NCI-H146 treated with DMSO at 0.1 percent for 48 hours (cell line): ENCODE data around the gene NUTM1.
A peak's percentile ranks its signal among the peaks of the same experiment; 100 is the strongest.
"Not testable (repeated sequence)": the region's sequence is repeated elsewhere in the genome, so short reads cannot be mapped to it uniquely, and the experiment has no call there.

Experiments used
- DNase-seq: peaks from one replicate; lab custom pipeline; 2025; ENCODE audit not compliant: unreplicated experiment; lab: John Stamatoyannopoulos, UW

NUTM1 gene

DNA sequence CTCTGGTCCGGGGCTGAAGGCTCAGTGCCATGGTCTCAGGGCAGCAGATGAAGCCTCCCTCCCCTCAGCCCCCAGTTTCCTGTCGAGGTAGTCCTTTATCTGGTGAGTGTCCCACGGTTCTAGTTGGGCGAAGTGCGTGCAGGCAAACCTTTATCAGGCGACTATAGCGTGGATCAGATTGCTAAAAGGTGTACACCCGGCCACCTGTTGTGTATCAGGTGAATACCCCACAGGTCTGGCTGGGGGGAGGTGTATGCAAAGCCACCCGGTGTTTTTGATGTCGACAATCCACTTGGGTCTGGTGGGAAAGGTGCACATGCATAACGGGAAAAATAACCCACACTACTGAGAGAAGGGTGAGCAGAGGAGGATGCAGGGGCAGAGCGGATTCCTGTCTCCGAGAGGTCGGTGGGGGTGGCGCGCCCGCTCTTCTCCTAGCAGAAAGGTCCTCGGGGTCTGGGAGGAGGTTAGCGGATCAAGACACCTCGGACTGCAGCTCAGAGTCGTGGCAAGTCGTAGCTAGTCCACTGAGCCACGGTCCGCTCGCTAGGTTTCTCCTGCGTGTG is 6.0 kb upstream of the NUTM1 start:
- peak; percentile 13 for DNase-seq

DNA sequence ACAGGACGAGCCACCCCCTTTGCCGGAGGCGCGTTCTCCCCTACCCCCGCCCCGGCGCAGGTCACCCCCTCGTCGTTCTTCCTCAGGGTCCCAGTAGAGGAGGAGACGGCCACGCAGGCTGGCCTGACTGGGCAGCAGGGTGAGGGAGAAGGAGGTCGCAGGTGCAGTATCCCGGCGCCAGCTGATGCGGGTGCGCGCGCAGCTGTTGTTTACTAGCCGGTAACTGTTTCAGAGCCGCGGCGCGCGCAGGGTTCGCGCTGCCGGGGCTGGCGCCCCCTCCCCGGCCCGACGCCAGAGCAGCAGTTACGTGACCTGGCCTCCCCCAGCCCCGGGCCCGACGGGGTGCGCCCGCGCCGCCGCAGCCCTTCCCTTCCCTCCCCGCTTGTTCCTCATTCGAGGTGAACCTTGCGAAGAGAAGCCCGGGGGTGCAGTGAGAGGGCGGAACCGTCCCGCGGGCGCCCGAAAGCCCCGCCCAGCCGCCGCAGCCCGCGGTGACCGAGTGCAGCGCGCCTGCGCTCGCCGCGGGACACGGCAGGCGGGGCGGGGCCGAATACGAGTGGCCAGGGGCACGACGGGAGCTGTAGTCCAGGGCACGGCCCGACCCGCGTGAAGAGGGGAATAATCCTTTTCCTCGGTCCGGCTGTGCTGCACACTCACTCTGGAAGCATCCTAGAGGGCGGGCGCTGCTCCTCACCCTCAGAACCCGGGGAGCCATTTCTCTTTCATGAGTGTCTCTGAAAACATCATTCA is 5.4 kb upstream of the NUTM1 start, which contains the start of gene SLC12A6:
TSS of gene SLC12A6 (minus strand) at position 225 of the 750 bp plus-strand sequence. CDS start 1,101 bp downstream, outside the sequence.
- peak; percentile 58 for DNase-seq

DNA sequence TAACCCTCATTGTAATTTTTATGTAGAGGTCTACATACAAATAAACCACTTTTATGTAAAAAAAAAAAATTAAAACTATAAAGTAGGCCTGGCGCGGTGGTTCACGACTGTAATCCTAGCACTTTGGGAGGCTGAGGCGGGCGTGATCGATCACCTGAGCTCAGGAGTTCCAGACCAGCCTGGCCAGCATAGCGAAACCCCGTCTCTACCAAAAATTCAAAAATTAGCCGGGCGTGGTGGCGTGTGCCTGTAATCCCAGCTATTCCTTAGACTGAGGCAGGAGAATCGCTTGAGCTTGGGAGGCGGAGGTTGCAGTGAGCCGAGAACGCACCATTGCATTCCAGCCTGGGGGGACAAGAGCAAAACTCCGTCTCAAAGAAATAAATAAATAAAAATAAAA is 4.8 kb upstream of the NUTM1 start:
- DNase-seq = no peak

DNA sequence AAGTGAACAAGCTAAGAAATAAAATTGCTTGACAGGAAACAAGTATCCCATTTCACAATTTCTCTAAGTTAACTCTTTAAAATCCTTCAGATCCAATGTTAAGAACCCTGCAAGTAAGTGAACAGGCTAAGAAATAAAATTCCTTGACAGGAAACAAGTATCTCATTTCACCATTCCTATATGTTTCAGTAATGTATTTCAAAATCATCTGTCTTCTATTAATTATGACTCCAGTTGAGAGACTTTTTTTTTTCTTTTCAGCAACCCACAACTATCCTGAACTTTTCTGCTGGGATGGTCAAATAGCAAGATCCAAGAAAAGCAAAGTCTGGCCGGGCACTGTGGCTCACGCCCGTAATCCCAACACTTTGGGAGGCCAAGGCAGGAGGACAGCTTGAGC is 3.2 kb upstream of the NUTM1 start:
- DNase-seq = no peak

DNA sequence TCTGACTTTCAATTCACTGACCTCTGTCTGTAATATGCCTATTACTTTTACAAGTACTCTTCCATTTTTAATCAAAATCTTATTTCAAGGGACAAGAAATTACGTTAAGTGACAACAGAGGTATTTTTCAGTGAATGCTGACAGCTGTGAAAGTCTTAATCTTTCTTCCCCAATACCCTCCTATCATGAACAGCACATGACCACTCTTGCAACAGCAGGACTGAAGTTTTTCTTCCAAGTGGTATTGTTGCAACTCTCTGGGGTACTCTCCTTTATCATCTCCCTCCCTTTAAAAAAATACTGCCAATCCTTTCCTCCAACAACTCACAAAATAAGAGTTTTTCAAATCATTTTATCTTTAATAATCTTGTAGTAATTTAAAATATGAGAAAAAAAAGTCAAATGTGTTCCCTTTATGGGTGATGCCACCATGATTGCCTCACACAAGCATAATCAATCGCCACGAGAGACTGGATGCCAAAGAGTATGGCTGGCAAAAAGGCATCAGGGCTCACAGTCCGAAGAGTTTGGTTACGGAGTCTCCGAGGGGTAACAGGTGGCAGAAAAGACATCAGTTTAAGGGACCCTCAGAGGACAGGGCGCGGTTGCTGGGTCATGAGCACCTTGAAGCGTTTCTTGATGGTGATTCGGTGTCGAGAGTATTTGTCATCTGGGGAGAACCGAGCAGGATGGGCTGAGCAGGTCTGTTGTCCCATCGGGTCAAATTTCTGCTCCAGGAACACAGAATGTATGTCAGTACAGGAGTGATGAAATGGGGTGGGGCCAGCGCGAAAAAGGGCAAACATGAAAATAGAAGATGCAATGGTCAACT is 1.5 kb upstream of the NUTM1 start:
- DNase-seq = no peak

DNA sequence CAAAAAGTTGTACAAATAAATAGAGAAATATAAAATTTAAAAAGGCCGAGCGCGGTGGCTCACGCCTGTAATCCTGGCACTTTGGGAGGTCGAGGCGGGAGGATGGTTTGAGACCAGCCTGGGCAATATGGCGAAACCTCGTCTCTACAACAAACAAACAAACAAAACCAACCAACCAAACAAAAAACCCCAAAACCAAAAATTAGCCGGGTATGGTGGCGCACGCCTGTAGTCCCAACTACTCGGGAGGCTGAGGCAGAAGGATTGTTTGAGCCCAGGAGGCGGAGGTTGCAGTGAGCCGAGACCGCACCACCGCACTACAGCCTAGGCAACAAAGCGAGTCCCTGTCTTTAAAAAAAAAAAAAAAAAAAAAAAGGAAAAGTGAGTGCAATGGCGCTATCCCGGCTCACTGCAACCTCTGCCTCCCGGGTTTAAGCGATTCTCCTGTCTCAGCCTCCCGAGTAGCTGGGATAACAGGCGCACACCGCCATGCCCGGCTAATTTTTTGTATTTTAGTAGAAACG is 840 bp upstream of the NUTM1 start:
- DNase-seq = not testable (repeated sequence)

DNA sequence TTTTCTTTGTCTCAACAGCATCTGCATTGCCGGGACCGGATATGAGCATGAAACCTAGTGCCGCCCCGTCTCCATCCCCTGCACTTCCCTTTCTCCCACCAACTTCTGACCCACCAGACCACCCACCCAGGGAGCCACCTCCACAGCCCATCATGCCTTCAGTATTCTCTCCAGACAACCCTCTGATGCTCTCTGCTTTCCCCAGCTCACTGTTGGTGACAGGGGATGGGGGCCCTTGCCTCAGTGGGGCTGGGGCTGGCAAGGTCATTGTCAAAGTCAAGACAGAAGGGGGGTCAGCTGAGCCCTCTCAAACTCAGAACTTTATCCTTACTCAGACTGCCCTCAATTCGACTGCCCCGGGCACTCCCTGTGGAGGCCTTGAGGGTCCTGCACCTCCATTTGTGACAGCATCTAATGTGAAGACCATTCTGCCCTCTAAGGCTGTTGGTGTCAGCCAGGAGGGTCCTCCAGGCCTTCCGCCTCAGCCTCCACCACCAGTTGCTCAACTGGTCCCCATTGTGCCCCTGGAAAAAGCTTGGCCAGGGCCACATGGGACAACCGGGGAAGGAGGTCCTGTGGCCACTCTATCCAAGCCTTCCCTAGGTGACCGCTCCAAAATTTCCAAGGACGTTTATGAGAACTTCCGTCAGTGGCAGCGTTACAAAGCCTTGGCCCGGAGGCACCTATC is 5.0 kb downstream of the NUTM1 start:
- no peak for DNase-seq

DNA sequence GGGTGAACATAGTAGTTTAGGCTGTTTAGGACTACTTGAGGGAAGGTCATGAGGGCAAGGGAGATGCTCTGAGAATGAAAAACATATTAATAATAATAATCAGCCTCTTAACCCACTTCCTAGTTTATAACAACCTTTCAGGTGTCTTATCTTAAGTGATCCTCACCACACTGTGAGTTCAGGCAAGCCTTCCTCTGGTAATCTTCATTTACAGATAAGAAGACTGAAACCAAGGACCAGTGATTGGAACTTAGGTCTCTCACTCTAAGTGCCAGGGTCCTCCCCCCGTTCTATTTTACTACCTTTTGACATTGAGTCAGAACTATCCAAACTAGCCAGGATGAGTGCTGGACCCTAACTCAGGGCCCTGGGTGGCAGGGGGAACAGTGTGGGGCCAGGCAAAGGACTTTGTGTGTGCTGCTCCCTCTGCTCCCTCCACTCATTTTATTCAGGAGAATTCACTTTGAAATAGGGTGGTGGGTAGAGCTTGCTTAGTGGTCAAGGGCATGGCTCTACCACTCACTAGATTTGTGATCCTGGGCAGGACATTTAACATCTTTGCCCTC is 5.7 kb downstream of the NUTM1 start:
- no peak for DNase-seq

DNA sequence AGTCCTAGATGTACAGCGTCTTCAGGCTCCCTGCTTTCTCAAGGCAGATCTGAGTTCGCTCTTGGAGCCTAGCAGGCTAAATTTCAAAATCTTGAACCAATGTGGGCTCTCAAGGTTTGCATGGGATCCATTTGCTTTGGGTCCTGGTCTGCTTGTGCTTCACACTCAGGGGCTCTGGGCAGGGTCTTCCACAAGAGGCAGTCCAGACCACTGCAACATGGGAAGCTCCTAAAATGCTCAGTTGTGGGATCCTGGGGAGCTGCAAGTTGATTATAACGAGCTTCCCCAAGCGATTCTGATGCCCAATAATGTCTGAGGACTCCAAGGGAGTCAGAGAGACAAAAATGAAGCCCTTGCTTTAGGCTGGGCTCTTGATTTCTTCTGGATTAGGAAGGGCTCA is 6.7 kb downstream of the NUTM1 start:
- DNase-seq = no peak

DNA sequence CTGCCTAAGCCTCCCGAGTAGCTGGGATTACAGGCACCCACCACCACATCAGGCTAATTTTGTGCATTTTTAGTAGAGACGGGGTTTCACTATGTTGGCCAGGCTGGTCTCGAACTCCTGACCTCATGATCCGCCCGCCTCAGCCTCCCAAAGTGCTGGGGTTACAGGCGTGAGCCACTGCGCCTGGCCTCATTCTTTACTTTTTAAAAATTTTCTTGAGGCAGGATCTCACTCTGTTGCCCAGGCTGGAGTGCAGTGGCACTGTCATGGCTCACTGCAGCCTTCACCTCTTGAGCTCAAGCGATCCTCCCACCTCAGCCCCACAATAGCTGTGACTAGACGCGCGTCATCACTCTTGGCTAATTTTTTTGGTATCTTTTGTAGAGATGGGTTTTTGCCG is 9.9 kb downstream of the NUTM1 start:
- not testable (repeated sequence) for DNase-seq

DNA sequence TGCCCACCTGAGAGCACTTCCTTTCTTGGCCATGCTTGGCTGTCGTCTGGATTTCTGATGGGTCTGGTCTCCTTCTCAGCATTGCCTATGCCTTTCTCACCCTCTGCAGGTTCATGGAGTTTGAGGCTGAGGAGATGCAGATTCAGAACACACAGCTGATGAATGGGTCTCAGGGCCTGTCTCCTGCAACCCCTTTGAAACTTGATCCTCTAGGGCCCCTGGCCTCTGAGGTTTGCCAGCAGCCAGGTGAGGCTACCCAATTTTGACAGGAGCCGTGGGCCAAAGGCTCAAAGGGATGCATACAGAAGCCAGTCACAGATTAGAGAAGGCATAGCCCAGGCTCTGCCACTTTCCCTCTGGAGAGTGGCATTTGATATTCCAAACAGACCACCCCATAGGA is 10.5 kb downstream of the NUTM1 start:
- no peak for DNase-seq

DNA sequence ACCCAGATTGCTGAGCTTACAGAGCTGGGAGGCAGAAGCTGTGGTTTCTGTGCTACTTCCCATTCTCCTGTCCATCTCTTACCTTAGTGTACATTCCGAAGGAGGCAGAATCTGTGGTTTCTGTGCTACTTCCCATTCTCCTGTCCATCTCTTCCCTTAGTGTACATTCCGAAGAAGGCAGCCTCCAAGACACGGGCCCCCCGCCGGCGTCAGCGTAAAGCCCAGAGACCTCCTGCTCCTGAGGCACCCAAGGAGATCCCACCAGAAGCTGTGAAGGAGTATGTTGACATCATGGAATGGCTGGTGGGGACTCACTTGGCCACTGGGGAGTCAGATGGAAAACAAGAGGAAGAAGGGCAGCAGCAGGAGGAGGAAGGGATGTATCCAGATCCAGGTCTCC is 11.2 kb downstream of the NUTM1 start:
- DNase-seq = no peak

DNA sequence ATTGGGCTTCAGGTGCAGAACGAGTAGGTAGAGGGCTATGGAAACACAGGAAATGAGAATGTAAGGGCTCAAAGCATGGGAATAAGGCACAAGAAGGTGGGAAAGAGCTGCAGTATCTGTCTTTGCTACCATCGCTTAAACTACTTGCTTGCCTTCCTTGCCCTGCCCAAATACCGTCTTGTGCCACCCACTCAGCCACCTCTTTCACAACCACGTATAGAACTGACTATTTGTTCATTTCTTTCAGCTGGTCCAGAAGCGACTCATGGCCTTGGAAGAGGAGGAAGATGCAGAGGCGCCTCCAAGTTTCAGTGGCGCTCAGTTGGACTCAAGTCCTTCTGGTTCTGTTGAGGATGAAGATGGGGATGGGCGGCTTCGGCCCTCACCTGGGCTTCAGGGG is 12.1 kb downstream of the NUTM1 start:
- DNase-seq = no peak

DNA sequence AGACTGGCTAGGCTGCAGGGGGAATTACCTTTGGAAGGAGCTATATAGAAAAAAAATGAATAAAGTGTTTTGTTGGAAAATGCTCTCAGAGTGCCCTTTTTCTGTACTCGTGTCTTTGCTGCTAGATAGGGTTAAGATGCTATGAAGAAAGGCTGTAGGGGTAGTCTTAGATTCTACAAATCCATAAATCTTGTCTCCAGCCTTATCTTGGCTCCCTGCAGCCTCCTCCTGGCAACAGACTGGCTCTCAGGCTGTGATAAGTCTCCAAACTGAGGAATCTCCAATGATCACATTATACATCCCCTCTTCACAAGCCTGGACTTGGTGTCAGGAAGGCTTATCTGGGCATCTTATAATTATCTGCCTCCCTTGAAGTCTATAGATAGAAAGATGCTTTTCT is 14.5 kb downstream of the NUTM1 start:
- DNase-seq = no peak

DNA sequence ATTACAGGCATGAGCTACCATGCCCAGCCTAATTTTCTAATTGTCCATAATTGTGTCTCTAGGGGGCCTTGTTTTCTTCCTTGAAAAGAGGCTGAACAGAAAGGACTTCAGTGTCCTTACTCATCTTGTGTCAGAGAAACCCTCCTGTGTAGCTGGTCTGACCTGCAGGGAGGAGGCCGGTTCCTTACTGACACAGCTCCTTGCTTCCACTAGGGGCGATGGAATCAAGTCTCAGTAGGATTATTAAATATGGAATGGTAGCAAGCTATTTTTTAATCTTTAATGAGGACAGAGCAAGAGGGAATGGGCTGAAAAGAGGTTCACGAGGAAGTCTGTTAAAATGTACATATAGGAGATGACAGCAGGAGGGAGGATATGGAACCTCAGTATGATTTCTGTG is 15.3 kb downstream of the NUTM1 start:
- no peak for DNase-seq

DNA sequence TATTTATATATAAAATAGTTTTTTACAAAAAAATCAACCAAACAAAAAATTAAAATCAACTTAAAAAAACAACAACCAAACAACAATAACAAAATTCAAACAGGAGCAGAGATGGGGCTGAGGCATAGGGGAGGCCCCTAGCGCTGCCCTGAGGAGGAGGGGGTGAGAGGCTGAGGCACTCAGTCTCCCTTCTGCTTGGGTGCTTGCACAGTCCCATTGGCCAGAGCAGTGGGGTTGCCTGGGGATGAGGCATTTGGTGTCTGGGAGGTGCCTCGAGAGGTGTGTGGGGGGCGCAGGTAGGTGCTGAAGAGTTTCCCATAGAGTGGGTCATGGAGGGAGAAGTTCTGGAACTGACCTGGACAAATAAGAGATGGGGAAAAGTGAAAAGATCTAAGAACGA is 15.8 kb downstream of the NUTM1 start:
- DNase-seq = no peak

DNA sequence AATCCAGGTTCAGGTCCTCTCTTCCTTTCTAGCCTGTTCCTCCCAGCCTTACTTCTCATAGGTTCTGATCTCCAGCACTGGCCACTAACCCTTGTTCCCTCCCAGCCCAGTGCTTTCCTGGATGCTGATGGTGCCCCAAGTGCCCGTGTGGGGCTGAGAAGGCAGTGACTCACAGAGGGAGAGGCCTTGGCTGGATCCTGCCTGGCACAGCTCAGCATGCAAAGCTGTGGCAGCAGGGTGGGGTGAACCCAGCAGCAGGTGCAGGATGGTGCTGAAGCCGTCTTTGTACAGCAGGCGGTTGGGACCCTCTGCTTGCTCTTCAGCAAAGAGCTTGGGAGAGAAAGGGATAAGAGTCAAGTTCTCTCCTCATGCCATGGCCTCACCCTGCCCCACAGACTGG is 16.3 kb downstream of the NUTM1 start:
- DNase-seq = no peak

DNA sequence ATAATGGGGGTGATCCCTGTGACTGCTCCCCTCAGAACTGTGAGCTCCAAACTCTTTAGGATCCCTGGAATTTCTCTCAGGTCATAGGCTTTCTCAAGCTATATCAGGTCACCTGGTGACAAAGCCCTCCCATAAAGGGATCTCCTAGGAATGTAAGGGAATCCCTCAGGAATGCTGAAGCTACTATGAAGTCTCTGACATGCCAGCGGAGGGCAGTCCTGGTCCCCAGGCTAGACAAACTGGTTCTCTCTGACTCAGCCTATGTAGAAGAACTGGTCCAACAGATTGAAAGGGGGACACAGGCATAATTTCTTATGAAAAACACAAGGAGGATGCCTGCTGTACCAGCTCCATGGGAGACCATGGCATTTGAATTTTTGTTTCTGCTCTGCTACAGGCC is 17.2 kb downstream of the NUTM1 start:
- no peak for DNase-seq

DNA sequence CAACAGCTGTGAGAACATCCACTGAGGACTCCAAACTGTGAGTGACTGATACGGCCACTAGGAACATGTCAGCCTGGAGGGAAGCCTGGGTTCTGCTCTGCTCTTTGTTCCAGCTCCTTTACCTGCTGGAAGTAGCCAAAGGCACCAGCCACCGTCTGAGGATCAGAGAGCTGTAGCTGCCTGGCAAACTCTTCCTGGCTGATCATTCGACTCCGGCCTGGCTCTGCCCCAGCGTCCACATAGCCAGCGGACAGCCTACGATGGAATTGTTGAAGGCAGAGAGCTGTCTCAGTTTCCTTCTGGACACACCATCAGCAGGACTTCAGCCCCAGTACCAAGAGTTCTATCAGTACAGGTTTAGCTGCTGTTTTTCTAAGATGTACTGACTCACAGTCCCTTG is 18.2 kb downstream of the NUTM1 start:
- DNase-seq = no peak

DNA sequence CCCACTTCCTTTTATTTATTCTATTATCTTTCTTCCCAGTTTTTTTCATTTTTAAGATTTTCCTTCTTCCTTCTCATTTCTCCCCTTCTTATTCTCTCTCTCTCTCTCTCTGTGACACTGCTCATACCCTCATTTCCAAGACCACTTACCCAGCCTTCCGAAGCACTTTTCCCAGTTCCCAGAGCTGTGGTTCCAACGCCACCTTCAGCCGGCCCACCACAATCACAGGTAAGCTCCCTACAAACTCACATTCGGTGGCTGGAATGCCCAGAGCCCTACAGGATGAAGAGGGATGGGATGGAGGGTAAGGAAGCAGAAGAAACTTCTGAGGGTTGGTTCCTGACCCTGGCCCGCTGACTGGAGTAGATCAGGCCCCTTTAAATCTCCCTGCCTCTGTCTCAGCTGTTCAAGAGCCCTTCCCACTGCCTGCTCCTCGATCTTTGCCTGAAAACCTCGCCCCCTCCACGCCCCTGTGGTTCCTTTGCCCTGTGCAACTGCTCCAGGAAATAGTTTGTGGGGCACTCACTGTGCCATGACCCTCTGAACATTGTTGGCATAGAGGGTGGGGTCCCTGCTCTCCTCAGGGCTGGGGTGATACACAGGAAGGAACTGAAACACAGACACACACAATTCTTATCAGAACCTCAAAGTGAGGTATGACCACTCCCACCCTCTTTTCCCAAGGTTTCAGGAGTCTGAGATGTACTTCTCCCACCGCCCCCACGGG is 19.1 kb downstream of the NUTM1 start:
- DNase-seq = no peak
